ENCODE measurements around the gene MT1E.
A peak's percentile ranks its signal among the peaks of the same experiment; 100 is the strongest.
"Not testable (repeated sequence)": the region's sequence is repeated elsewhere in the genome, so short reads cannot be mapped to it uniquely, and the experiment has no call there.

The MT1E gene

GRCh38 chr16:56672761-56673536 is 47.4 kb downstream of the MT1E start:
- DNase-seq, result no peak

DNA sequence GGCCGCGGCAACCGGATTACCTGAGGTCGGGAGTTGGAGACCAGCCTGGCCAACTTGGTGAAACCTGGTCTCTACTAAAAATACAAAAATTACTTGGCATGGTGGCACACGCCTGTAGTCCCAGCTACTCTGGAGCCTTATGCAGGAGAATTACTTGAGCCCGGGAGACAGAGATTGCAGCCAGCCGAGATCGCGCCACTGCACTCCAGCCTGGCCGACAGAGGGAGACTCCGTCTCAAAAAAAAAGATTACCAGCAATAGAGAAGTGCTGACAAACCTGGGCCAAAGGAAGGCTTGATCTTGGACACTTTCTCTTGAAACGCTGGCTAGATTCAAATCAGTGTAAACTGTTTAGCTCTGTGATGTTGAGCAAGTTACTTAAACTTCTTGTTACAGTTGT is 48.3 kb downstream of the MT1E start:
- DNase-seq, result peak; percentile 25

DNA sequence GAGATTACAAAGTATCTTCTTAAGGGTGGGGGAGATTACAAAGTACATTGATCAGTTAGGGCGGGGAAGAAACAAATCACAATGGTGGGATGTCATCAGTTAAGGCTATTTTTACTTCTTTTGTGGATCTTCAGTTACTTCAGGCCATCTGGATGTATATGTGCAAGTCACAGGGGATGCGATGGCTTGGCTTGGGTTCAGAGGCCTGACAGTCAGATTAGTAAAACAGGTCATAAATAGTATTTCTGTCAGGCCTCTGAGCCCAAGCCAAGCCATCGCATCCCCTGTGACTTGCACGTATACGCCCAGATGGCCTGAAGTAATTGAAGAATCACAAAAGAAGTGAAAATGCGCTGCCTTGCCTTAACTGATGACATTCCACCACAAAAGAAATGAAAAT is 49.0 kb downstream of the MT1E start:
- not testable (repeated sequence) for DNase-seq

GRCh38 chr16:56675685-56676210 is 50.2 kb downstream of the MT1E start:
- peak; percentile 43 for DNase-seq
